RWPE1 (cell line): ENCODE measurements around the gene SLC16A13.

ENCODE experiments used
- CTCF ChIA-PET: fragments of 350-600 bp; sonication (Branson Sonifier 250); formaldehyde crosslinking; extraction: SDS; loops from one replicate; lab custom pipeline; 2021; lab: Yijun Ruan, JAX
- POLR2A ChIA-PET: fragments of 400-600 bp; formaldehyde crosslinking; extraction: SDS; loops from one replicate; lab custom pipeline; 2020; ENCODE audit warnings: antibody characterized with exemption; ENCODE audit not compliant: low non-redundant PET; lab: Yijun Ruan, JAX
- DNase-seq: peaks from one replicate; pipeline ENCODE4 v3.0.0; 2012; ENCODE audit warnings: low spot score
- H3K27ac ChIP-seq: fragments of 450-650 bp; 2 replicates; pipeline ENCODE4 v1.5.1; 2017
- CTCF ChIP-seq: fragments of 450-650 bp; conservative IDR thresholded peaks from 2 replicates; pipeline ENCODE4 v1.5.1; 2017; ENCODE audit warnings: low read depth, mild to moderate bottlenecking

Gene SLC16A13

GRCh38 chr17:7002288-7003047, 33.3 kb upstream of the SLC16A13 start:
- no peak for DNase-seq
- H3K27ac ChIP-seq = no peak overlapping the region
- no peak for TF ChIP-seq CTCF
- ChIA-PET POLR2A (no interaction called here), CTCF (interaction anchor here (0.5 to 5.2 kb wide), 8 partner anchors 44 to 365 kb away, joined by 3 to 49 read pairs (median 4); no protein-coding TSS in a partner anchor)

- POLR2A ChIA-PET = no interaction called here
- H3K27ac ChIP-seq = no peak overlapping the region
- DNase-seq = no peak
- TF ChIP-seq CTCF = no peak
- CTCF ChIA-PET = interaction anchor here (0.7 to 5.2 kb wide), 8 partner anchors 9 to 337 kb away, joined by 3 to 49 read pairs (median 6); partner anchors contain the start of gene SLC16A13
Observed at GRCh38 chr17:7003745-7004144, 32.1 kb upstream of the SLC16A13 start.

- TF ChIP-seq CTCF = peak; percentile 69
- ChIA-PET CTCF (interaction anchor here (0.6 to 5.2 kb wide), 11 partner anchors 8 to 338 kb away, joined by 3 to 49 read pairs (median 4); partner anchors contain the start of genes ALOX12 and SLC16A13), POLR2A (no interaction called here)
- 0 out of 2 replicates have a peak overlapping the region, but pooled peaks have one; percentile 19 for H3K27ac ChIP-seq
- DNase-seq = no peak
Observed at GRCh38 chr17:7004398-7005253, 31.2 kb upstream of the SLC16A13 start.

- CTCF ChIA-PET = interaction anchor here (0.6 to 5.2 kb wide), 5 partner anchors 91 to 458 kb away, joined by 3 to 49 read pairs (median 5); no protein-coding TSS in a partner anchor
- H3K27ac ChIP-seq = no peak overlapping the region
- POLR2A ChIA-PET = no interaction called here
- DNase-seq = no peak
- no peak for TF ChIP-seq CTCF
Observed at GRCh38 chr17:7005716-7006115, 30.1 kb upstream of the SLC16A13 start.

- peak overlapping the region; percentile 39 for H3K27ac ChIP-seq
- no peak for DNase-seq
- ChIA-PET POLR2A (no interaction called here), CTCF (interaction anchor here (1.1 to 5.2 kb wide), 2 partner anchors 92 to 164 kb away, joined by 4 to 49 read pairs; no protein-coding TSS in a partner anchor)
- TF ChIP-seq CTCF = no peak
Observed at GRCh38 chr17:7007143-7007542, 28.7 kb upstream of the SLC16A13 start.

GRCh38 chr17:7010523-7010922, 25.3 kb upstream of the SLC16A13 start:
- H3K27ac ChIP-seq = no peak overlapping the region
- CTCF ChIA-PET = interaction anchor here (0.5 kb wide), 1 partner anchor 54 kb away, joined by 3 read pairs; no protein-coding TSS in a partner anchor
- POLR2A ChIA-PET = no interaction called here
- DNase-seq = no peak
- TF ChIP-seq CTCF = no peak
